Measurements from ENCODE around the gene AZIN2.

Gene AZIN2

GRCh38 chr1:33158366-33158765, 77.4 kb downstream of the AZIN2 start:
- no peak for DNase-seq

DNA sequence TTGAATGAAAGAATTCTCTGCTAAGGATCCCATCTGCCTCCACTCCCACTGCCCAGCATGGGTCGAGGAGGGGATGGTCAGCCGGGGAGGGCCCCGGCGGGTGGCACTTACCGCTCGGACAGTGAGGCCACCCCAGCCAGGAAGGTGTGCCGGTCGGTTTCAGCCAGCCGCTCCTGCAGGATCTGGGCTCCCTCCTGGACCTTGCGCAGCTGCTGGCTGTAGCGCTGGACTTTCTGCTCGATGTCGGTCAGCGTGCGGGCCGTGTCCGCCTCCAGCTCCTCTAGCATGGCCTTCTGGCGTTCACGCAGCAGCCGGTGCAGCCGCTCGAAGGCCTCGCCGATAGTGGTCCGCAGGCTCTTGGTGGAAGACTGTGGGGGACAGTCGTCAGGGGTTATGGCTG, 78.6 kb downstream of the AZIN2 start:
- DNase-seq, result no peak

DNA sequence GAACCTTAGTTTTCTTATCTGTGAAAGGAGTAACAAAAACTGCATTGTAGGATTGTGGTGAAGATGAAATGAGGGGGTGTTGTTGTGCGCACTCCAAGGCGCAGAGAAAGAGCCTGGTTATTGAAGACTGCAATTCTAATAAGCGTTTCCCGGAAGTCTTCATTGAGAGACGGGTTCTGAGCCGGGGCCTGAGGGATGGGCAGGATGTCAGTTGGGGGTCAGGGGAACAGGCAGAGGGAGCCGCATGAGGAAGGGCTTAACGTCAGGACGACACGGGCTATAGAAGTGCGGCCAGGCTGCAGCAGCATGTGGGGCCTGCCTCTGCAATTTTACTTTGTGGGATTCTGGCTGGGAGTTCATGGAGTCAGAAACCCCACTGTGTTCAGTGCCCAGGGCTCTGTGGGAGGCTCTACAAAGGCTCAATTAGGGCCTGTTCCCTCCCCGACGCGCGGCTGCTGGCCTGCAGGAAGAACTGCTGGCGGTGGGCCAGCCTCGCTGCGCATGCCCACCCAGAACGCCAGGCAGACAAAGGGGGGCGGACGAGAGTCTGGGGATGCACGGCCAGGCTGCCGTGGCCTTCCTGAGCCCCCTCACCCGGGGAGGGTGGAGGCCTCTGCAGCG, 80.2 kb downstream of the AZIN2 start:
- DNase-seq, result no peak

- no peak for DNase-seq
Observed at GRCh38 chr1:33162141-33162540, 81.2 kb downstream of the AZIN2 start.

GRCh38 chr1:33163621-33164519, 82.9 kb downstream of the AZIN2 start:
- DNase-seq, result no peak

DNA sequence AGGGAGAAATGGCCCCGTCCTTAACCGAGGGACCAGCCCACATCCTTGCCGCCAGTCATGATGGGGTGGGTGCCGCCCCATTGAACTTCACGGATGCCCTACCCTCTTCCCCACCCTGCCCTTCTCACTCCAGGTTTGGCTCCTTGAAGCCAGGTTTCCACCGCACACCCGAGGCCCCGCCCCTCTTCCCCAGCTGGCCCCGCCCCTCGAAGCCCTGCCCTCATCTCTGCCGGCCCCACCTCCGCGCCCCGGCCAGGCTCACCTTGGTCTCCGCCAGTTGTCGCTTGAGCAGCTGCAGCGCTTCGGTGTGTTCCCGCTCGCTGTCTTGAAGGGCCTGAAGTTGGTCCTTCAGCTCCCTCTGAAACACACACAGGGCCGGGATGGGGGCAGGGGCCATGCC, 84.3 kb downstream of the AZIN2 start:
- no peak for DNase-seq

GRCh38 chr1:33165809-33166208, 84.9 kb downstream of the AZIN2 start:
- DNase-seq, result no peak

- DNase-seq, result no peak
Observed at GRCh38 chr1:33167650-33168447, 86.9 kb downstream of the AZIN2 start.

DNA sequence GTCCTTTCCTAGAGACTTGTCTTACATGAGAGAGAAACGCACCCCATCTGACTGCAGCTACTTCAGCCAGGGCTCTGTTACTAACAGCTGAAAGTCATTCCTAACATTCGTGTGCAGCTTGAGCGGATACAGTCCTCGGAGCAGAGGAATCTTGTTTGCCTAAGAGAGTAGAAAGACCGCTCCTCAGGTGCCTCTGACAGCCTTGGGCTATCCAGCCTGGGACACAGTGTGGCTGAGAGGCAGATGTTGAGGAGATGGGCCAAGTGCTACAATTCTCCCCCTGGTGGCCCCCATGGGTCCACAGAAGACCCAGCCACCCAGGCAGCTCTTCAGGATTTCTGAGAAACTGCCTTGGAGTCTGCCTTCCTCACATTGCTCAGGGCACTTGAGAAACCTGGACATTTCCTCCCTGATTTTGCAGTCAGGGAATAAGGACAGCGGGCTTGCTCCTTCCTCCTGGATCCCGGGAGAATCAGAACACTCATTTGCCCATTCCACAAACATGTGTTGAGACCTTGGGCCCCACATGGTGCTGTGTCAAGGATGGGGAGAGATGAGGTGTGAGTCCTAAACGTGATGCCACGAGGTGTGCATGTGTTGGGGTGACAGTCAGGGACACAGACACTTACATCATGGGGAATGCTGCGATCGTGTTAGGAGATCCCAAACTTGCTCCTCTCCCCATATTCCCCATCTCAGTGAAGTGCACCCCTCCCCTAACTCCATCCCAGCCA, 87.8 kb downstream of the AZIN2 start:
- no peak for DNase-seq

- no peak for DNase-seq
Observed at GRCh38 chr1:33169290-33170055, 88.5 kb downstream of the AZIN2 start.

Measured in NCI-H2029 treated with DMSO at 0.1 percent for 48 hours (cell line).